Body of pancreas (tissue), 4 donors: ENCODE measurements around the gene CALML3.

Experiments used
- CTCF ChIP-seq, 7 experiments: fragments of 450-650 bp in 4 of 7; fragments of 200-600 bp in 3 of 7; sonication (generic) in 3 of 7; IDR thresholded peaks; one replicate each; pipeline ENCODE4 v1.5.1; 2016 to 2019; ENCODE audit warnings: antibody characterized with exemption in 7 of 7
- POLR2A ChIP-seq, 3 donors: fragments of 450-650 bp; IDR thresholded peaks; one replicate each; pipeline ENCODE4 v1.6.1; 2016; ENCODE audit warnings: antibody characterized with exemption in 3 of 3, mild to moderate bottlenecking in 2 of 3

- no peak for TF ChIP-seq CTCF (IDR thresholded peaks at IDR 0.05)
- no peak for TF ChIP-seq POLR2A (IDR thresholded peaks at IDR 0.05)
Observed at GRCh38 chr10:5571826-5572225, 47.1 kb downstream of the CALML3 start.
